Measurements from ENCODE around the gene CRYZL1. TPM values are rescaled to one million over a fixed set of nuclear protein-coding genes. Genes with fewer than 3 reads are reported as not detected.

Gene CRYZL1
- total RNA-seq, 1 donor from 2014 or later: 10.8 TPM

- Histone ChIP-seq H3K27me3 (ENCODE audit: control insufficient read depth, insufficient read depth, low read length) (no peaks in the 10 kb centered on the region), H3K36me3 (ENCODE audit: control insufficient read depth, insufficient read depth, low read length) (peaks cover 22% of the 10 kb centered on the region), H3K4me3 (ENCODE audit: low read depth, low read length) (no peak overlapping the region)
- DNase-seq (ENCODE audit: low read depth): no peak
- TF ChIP-seq CTCF (IDR thresholded peaks at IDR 0.05; ENCODE audit: insufficient read depth, low read length, severe bottlenecking): no peak
- FAIRE-seq: no peak
Measured at GRCh38 chr21:33558777-33559421, 82.6 kb downstream of the CRYZL1 start.

GRCh38 chr21:33557447-33557846 is 84.1 kb downstream of the CRYZL1 start:
- H3K4me3 ChIP-seq (ENCODE audit: low read depth, low read length): no peak overlapping the region
- no peak for FAIRE-seq
- H3K27me3 ChIP-seq (ENCODE audit: control insufficient read depth, insufficient read depth, low read length): no peaks in the 10 kb centered on the region
- peaks cover 29% of the 10 kb centered on the region for H3K36me3 ChIP-seq (ENCODE audit: control insufficient read depth, insufficient read depth, low read length)
- DNase-seq (ENCODE audit: low read depth): no peak
- TF ChIP-seq CTCF (IDR thresholded peaks at IDR 0.05; ENCODE audit: insufficient read depth, low read length, severe bottlenecking): no peak

GRCh38 chr21:33554982-33555344 is 86.6 kb downstream of the CRYZL1 start:
- FAIRE-seq (no peak), DNase-seq (ENCODE audit: low read depth) (no peak)
- Histone ChIP-seq H3K27me3 (ENCODE audit: control insufficient read depth, insufficient read depth, low read length) (no peaks in the 10 kb centered on the region), H3K4me3 (ENCODE audit: low read depth, low read length) (no peak overlapping the region), H3K36me3 (ENCODE audit: control insufficient read depth, insufficient read depth, low read length) (peaks cover 28% of the 10 kb centered on the region)
- TF ChIP-seq CTCF (IDR thresholded peaks at IDR 0.05; ENCODE audit: insufficient read depth, low read length, severe bottlenecking): no peak

- DNase-seq (ENCODE audit: low read depth): no peak
- no peak for TF ChIP-seq CTCF (IDR thresholded peaks at IDR 0.05; ENCODE audit: insufficient read depth, low read length, severe bottlenecking)
- Histone ChIP-seq H3K27me3 (ENCODE audit: control insufficient read depth, insufficient read depth, low read length) (no peaks in the 10 kb centered on the region), H3K4me3 (ENCODE audit: low read depth, low read length) (no peak overlapping the region), H3K36me3 (ENCODE audit: control insufficient read depth, insufficient read depth, low read length) (peaks cover 26% of the 10 kb centered on the region)
- FAIRE-seq: no peak
Measured at GRCh38 chr21:33554236-33554981, 87.1 kb downstream of the CRYZL1 start.

GRCh38 chr21:33552999-33553598 is 88.4 kb downstream of the CRYZL1 start:
- Histone ChIP-seq H3K27me3 (ENCODE audit: control insufficient read depth, insufficient read depth, low read length) (no peaks in the 10 kb centered on the region), H3K4me3 (ENCODE audit: low read depth, low read length) (no peak overlapping the region), H3K36me3 (ENCODE audit: control insufficient read depth, insufficient read depth, low read length) (peaks cover 23% of the 10 kb centered on the region)
- DNase-seq (ENCODE audit: low read depth) (no peak), FAIRE-seq (no peak)
- TF ChIP-seq CTCF (IDR thresholded peaks at IDR 0.05; ENCODE audit: insufficient read depth, low read length, severe bottlenecking): no peak
